Measurements from ENCODE around the gene CEP162.
"Not testable (repeated sequence)": the region's sequence is repeated elsewhere in the genome, so short reads cannot be mapped to it uniquely, and the experiment has no call there.

Gene CEP162

GRCh38 chr6:84227434-84228197 lies at the start of gene CEP162:
Gene CEP162, minus strand, starts transcription at chr6:84227643. Its CDS starts 1,250 bp downstream, at chr6:84226393.
- in situ Hi-C loops (cut with HindIII; ENCODE audit: low sequenced_read_pairs): no loop called here

GRCh38 chr6:84274856-84275255 lies 47.4 kb upstream of the CEP162 start:
- in situ Hi-C loops (cut with HindIII; ENCODE audit: low sequenced_read_pairs): no loop called here

DNA sequence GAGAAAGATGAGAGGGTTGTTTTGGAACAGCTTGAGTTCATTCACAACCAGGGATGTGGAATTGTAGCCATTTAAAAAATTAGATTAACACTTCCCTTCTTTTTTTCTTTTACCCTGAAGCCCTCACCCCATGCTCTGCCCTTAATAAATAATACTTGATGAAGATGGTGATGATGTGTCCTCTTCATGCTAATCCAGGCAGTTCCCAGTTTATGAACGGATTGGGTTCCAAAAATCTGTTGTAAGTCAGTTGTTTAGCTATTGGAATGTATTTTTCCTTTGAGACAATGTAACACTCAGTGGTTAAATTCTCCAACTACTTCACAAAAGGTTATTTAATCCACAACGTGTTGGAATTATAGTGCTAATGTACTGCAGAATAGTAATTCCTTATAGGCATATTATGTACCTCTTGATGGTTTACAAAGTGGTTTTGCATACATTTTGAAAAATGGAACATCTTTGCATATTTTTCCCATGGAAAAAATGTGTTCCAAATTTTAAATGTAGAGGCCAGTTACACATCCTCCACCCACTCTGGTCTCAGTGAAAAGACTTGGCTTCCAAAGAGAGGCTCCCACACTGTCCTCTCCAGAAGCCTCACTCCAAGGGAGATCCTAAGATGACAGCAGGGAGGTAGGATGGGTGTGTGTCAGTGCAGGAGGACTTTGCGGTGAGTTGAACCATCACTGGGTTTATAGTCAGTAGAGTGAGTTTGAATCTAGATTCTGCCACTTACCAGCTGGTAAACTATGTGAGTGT lies 45.8 kb upstream of the CEP162 start:
- in situ Hi-C loops (cut with HindIII; ENCODE audit: low sequenced_read_pairs): no loop called here

DNA sequence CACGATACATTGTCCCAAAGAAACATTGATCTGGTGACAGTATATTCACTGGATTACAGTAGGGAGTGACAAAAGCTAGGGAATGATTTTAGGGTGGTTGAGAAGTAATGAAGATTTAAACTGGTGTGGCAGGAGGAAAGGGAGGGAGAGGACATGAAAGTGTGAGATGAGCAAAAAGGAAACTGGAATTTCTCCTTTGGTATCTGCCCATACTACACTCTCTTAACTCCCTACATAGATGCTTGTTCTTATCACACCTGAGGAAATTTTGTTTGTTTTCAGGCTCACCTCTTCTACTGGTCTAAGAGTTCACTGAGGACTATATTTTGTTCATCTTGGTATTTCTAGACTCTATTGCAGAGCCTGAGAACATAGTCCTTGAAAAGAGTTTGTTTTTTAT lies 44.9 kb upstream of the CEP162 start:
- in situ Hi-C loops (cut with HindIII; ENCODE audit: low sequenced_read_pairs): no loop called here

- in situ Hi-C loops (cut with HindIII; ENCODE audit: low sequenced_read_pairs): no loop called here
Measured at GRCh38 chr6:84271061-84271716, 43.7 kb upstream of the CEP162 start.

DNA sequence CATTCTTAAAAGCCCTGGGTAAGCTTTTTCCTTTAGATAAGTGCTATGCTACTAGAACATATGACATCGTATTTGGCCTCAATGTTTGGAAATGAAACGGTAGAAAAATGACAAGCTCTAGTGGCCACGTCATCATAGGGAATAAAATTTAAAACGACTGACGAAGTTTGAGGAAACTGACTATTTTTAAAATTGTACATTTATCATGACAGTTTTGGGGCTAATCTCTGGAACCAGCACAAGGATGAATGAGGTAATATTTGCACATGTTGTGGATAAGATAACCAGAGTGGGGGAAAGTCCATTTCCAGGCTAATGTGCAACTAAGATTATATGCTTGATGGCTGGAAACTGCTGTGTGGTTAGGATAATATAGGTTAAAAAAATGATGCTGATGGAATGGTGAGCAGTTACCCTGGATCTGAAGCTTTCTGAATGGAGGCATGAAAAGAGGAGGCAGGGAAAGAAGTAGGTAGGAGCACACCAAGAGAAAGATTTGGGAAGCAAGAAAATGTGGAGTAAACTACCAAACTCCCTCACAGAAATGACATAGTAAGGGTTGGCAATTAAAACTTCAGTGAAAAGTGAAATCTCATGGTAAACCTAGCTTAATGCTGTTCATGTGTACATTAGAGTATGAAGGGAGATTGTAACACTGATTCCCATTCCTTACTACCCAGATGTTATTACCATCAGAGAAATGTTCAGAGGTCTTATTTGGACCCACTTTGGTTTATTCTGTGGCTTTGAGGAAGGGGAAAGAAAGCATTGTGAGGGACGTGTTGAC lies 42.7 kb upstream of the CEP162 start:
- in situ Hi-C loops (cut with HindIII; ENCODE audit: low sequenced_read_pairs): no loop called here

DNA sequence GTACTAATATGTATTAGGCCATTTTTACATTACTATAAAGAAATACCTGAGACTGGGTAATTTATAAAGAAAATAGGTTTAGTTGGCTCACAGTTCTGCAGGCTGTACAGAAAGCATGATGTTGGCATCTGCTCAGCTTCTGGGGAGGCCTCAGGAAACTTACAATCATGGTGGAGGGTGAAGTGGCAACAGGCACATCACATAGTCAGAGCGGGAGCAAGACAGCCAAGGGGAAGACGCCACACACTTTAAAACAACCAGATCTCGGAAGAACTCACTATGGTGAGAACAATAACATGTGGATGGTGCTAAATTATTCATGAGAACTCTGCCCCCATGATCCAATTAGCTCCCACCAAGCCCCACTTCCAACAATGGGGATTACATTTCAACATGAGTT lies 41.3 kb upstream of the CEP162 start:
- in situ Hi-C loops (cut with HindIII; ENCODE audit: low sequenced_read_pairs): no loop called here

GRCh38 chr6:84263557-84263956 lies 36.1 kb upstream of the CEP162 start:
- in situ Hi-C loops (cut with HindIII; ENCODE audit: low sequenced_read_pairs): no loop called here

GRCh38 chr6:84260926-84261325 lies 33.5 kb upstream of the CEP162 start:
- in situ Hi-C loops (cut with HindIII; ENCODE audit: low sequenced_read_pairs): no loop called here

DNA sequence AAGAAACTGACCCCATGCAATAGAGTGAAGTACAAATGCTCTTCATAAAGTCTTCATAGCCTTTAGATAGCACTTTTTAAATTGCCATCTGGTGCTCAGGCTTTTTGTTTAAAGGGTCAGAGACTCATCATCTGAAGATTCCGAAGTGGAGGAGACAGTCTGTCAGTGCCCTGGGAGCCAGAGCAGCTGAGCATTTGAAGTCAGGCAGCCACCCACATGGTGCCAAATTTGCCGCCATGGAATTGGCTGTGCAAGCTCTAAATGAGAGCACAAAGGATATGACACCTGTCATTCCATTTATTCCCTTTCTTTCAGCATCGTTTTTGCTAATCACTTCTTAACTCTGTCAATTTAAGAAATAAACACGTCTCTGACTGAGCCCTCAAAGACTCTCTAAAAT lies 32.8 kb upstream of the CEP162 start:
- in situ Hi-C loops (cut with HindIII; ENCODE audit: low sequenced_read_pairs): no loop called here

- in situ Hi-C loops (cut with HindIII; ENCODE audit: low sequenced_read_pairs): no loop called here
Measured at GRCh38 chr6:84258866-84259265, 31.4 kb upstream of the CEP162 start.

- in situ Hi-C loops (cut with HindIII; ENCODE audit: low sequenced_read_pairs): no loop called here
Measured at GRCh38 chr6:84258268-84258667, 30.8 kb upstream of the CEP162 start.

DNA sequence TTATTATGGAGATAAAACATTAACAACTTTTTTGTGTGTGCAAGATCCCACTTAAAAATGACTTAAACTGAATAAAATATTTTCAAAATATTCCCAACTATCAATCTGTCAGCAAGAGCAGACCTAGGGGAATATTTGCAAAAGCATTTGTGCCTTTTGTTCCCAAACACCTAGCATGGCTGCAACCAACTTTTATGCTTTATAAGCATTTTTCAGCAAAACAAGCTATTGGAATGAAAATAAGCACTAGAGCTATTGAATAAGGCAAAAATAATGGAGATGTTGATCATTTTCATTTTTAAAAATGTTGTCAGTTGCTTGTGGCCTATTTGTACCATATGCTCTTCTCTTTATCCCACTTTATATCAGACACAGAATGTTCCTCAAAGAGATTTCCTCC lies 28.2 kb upstream of the CEP162 start:
- in situ Hi-C loops (cut with HindIII; ENCODE audit: low sequenced_read_pairs): no loop called here

GRCh38 chr6:84253380-84253779 lies 25.9 kb upstream of the CEP162 start:
- in situ Hi-C loops (cut with HindIII; ENCODE audit: low sequenced_read_pairs): no loop called here

GRCh38 chr6:84251891-84252539 lies 24.6 kb upstream of the CEP162 start:
- in situ Hi-C loops (cut with HindIII; ENCODE audit: low sequenced_read_pairs): no loop called here

DNA sequence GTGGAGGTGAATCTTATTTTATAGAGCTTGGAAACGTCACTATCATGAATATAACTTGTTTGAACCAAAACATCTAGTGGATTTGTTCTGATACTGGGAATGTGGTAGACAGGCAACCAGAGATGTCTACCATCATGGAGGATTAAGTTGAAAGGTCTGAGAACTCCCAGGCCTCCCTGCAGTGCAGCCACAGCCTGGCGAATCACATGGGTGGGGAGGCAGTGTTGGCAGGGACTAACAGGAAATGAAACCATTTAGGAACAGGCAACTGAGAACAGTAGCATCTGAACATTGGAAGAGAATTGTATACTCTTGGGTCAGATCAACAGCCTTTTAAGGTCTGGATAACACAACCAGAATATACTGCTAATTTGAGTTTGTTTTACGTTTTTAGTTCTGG lies 22.3 kb upstream of the CEP162 start:
- in situ Hi-C loops (cut with HindIII; ENCODE audit: low sequenced_read_pairs): no loop called here

GRCh38 chr6:84244416-84245081 lies 17.1 kb upstream of the CEP162 start:
- in situ Hi-C loops (cut with HindIII; ENCODE audit: low sequenced_read_pairs): not testable (repeated sequence)

GRCh38 chr6:84243240-84243639 lies 15.8 kb upstream of the CEP162 start:
- in situ Hi-C loops (cut with HindIII; ENCODE audit: low sequenced_read_pairs): no loop called here

DNA sequence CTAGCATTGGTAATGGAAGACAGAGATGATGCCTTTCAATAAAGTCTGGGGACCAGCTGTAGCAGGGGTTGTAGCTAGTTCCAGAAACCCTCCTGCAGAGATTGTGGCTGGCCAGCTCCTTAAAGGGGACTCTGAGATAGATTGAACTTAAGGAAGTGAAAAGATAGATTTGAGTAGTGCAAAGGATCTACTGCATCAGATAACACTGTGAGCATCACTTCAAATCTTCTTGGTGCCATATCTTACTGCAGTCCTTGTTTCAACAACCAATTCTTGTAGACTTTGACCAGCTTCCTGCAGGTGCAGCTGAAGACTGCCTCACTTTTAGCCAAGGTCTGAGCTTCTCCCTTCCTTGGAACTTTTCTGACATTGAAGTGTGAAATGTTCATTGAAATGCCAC lies 14.8 kb upstream of the CEP162 start:
- in situ Hi-C loops (cut with HindIII; ENCODE audit: low sequenced_read_pairs): no loop called here

DNA sequence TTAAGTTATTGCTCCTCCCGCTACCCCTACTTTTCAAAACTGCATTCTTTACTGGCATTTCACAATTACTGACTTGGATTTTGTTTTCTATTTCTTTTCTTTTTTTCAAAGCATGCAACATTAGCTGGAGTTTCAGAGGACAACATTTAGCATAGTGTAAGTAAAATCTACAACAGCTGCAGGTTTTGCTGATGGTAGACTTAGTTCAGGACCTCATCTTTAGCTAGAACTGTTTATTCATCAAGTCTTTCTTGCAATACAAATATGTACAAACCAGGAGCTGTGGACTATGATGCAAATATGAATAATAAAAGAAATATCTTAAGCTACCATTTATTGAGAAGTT lies 728 bp upstream of the CEP162 start:
- in situ Hi-C loops (cut with HindIII; ENCODE audit: low sequenced_read_pairs): no loop called here

Data from DLD1 (cell line).